SU-DHL-6 (cell line): ENCODE results near the gene ZNF83.

Experiments
- H2AFZ ChIP-seq: fragments of 200-600 bp; sonication (generic); 2 replicates; pipeline ENCODE4 v1.6.1; 2014; ENCODE audit warnings: low read depth, mild to moderate bottlenecking, moderate library complexity, mixed read lengths, antibody characterized with exemption, low read length; ENCODE audit not compliant: severe bottlenecking
- H3F3A ChIP-seq: fragments of 200-600 bp; shearing (Covaris generic); 2 replicates; pipeline ENCODE4 v1.6.0; 2016; ENCODE audit warnings: antibody characterized with exemption, mild to moderate bottlenecking; ENCODE audit not compliant: insufficient read depth
- H3K27ac ChIP-seq: fragments of 200-600 bp; sonication (generic); 2 replicates; pipeline ENCODE4 v1.5.1; 2016; ENCODE audit warnings: low read depth, mild to moderate bottlenecking, low read length, moderate library complexity, mixed read lengths
- H3K27me3 ChIP-seq: fragments of 200-600 bp; sonication (generic), shearing (Covaris generic); 2 replicates; pipeline ENCODE4 v1.6.0; 2014; ENCODE audit warnings: mild to moderate bottlenecking, low read length
- H3K36me3 ChIP-seq: fragments of 200-600 bp; sonication (generic); 2 replicates; pipeline ENCODE4 v1.6.1; 2014; ENCODE audit warnings: mild to moderate bottlenecking, low read length, mixed read lengths
- H3K4me2 ChIP-seq: fragments of 300-600, 200-600 bp; shearing (Covaris generic), sonication (generic); 2 replicates; pipeline ENCODE4 v1.6.0; 2014; ENCODE audit warnings: low read length, low read depth, mild to moderate bottlenecking; ENCODE audit not compliant: poor library complexity, severe bottlenecking
- H3K4me3 ChIP-seq: fragments of 200-600 bp; sonication (generic); 2 replicates; pipeline ENCODE4 v1.5.1; 2014; ENCODE audit warnings: antibody characterized with exemption, low read length, mild to moderate bottlenecking, mixed read lengths; ENCODE audit not compliant: insufficient read depth, poor library complexity, severe bottlenecking
- H3K79me2 ChIP-seq: fragments of 200-600 bp; sonication (generic); 2 replicates; pipeline ENCODE4 v1.6.1; 2014; ENCODE audit warnings: mild to moderate bottlenecking, low read length, moderate library complexity; ENCODE audit not compliant: insufficient read depth
- H3K9ac ChIP-seq: fragments of 200-600 bp; sonication (generic); 2 replicates; pipeline ENCODE4 v1.7.0; 2014; ENCODE audit warnings: mild to moderate bottlenecking, low read length
- H3K9me2 ChIP-seq: fragments of 200-600 bp; sonication (generic); replicated peaks from 2 replicates; pipeline ENCODE4 v1.6.1; 2014; ENCODE audit warnings: low read length; ENCODE audit not compliant: insufficient read depth
- H3K9me3 ChIP-seq: fragments of 200-600 bp; sonication (generic); 2 replicates; pipeline ENCODE4 v1.6.1; 2014; ENCODE audit warnings: low read length, mixed read lengths; ENCODE audit not compliant: insufficient read depth
- H4K20me1 ChIP-seq: fragments of 200-600 bp; sonication (generic); 2 replicates; pipeline ENCODE4 v1.6.1; 2014; ENCODE audit warnings: low read depth, mild to moderate bottlenecking, antibody characterized with exemption, low read length, moderate library complexity, mixed read lengths
- CTCF ChIP-seq: fragments of 200-600 bp; sonication (generic); IDR thresholded peaks from one replicate; pipeline ENCODE4 v1.5.1; 2017; ENCODE audit warnings: antibody characterized with exemption, mild to moderate bottlenecking, low read length, moderate library complexity; ENCODE audit not compliant: insufficient read depth, poor library complexity, severe bottlenecking
- EZH2phosphoT487 ChIP-seq: fragments of 200-600 bp; sonication (generic), shearing (Covaris generic); conservative IDR thresholded peaks from 2 replicates; pipeline ENCODE4 v1.6.1; 2018; ENCODE audit warnings: mild to moderate bottlenecking, antibody characterized with exemption, low read length, moderate library complexity, mixed read lengths

Gene ZNF83

DNA sequence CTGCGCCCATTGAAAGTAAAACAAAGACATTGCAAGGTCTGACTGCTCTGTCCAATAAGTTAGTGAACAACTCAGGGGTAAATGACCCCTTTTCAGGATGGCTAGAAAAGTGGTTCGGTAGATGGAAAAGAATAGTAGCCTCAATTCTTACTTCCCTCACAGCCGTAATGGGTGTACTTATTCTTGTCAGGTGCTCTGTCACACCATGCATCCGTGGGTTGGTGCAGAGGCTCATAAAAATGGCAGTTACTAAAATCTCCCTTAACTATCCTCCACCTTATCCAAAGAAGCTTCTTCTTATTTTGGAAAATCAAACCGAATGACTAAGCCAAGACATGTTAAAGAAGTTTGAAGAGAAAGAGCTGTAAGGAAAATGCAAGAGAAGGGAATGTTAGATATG is 31.4 kb upstream of the ZNF83 start:
- Histone ChIP-seq H3K27me3 (no peaks in the 10 kb centered on the region), H3K9ac (no peak overlapping the region), H2AFZ (no peak overlapping the region), H3K4me2 (no peak overlapping the region), H3K9me2 (no peaks in the 10 kb centered on the region), H3K9me3 (no peaks in the 10 kb centered on the region), H3K36me3 (peaks cover 10% of the 10 kb centered on the region), H3K4me3 (no peak overlapping the region), H3K79me2 (peaks cover 90% of the 10 kb centered on the region), H3F3A (no peaks in the 10 kb centered on the region), H3K27ac (no peak overlapping the region), H4K20me1 (peaks cover 8% of the 10 kb centered on the region; the same call in 1 of the 2 replicates)
- no peak for TF ChIP-seq EZH2phosphoT487
- TF ChIP-seq CTCF = no peak

DNA sequence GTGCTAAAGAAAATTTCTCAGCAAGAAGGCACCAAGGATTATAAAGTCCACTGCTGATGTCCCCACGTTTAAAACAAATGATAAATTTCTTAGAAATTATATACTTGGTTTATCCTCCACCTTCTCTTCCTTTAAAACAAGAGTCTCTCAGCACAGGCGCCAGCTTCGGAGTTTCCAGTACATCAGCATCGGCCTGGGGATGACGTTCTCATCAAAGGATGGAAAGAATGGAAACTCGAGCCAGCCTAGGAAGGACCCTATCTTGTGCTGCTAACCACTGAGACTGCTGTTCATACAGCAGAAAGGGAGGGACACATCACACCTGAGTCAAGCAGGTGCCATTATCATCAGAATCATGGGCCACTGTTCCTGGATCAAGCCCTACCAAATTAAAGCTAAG is 29.8 kb upstream of the ZNF83 start:
- Histone ChIP-seq H3K4me3 (no peak overlapping the region), H3F3A (no peaks in the 10 kb centered on the region), H3K27me3 (no peaks in the 10 kb centered on the region), H3K9ac (no peak overlapping the region), H2AFZ (no peak overlapping the region), H3K9me3 (no peaks in the 10 kb centered on the region), H4K20me1 (no peaks in the 10 kb centered on the region; the same call in 1 of the 2 replicates), H3K27ac (no peak overlapping the region), H3K9me2 (no peaks in the 10 kb centered on the region), H3K36me3 (peaks cover 10% of the 10 kb centered on the region), H3K4me2 (no peak overlapping the region), H3K79me2 (peaks cover 79% of the 10 kb centered on the region)
- TF ChIP-seq CTCF = no peak

DNA sequence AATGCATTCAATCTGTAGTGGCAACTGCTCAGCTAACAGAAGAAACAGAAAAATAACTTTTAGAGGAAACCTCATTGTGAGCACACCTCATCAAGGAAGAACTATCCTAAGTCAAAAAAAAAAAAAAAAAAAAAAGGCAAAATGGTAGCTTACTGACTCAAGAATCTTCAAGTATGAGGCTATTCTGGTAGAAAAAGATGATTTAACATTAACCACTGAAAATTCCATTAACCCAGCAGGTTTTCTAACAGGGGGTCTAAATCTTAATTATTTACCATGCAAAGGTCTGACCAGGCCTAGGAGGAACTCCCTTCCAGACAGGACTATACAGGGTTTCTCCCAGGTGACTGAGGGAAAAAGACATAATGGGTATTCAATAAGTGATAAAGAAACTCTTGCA is 28.4 kb upstream of the ZNF83 start:
- Histone ChIP-seq H3K36me3 (peaks cover 13% of the 10 kb centered on the region), H3K9me3 (no peaks in the 10 kb centered on the region), H3K9ac (no peak overlapping the region), H4K20me1 (no peaks in the 10 kb centered on the region; the same call in 1 of the 2 replicates), H3K27me3 (no peaks in the 10 kb centered on the region), H3K9me2 (no peaks in the 10 kb centered on the region), H3K4me3 (no peak overlapping the region), H3K4me2 (no peak overlapping the region), H3K79me2 (peaks cover 74% of the 10 kb centered on the region), H3K27ac (no peak overlapping the region), H2AFZ (no peak overlapping the region), H3F3A (no peaks in the 10 kb centered on the region)
- no peak for TF ChIP-seq EZH2phosphoT487
- no peak for TF ChIP-seq CTCF
